Transverse colon (tissue), 4 donors: ENCODE data around the gene ERCC8.

Source experiments
- CTCF ChIP-seq, 5 experiments: fragments of 200-600 bp in 3 of 5; fragments of 450-650 bp in 2 of 5; sonication (generic) in 3 of 5; IDR thresholded peaks; 1 replicate in 2 of 5; 2 replicates in 3 of 5; pipeline ENCODE4 v1.5.1; 2016 to 2017; ENCODE audit warnings: antibody characterized with exemption in 5 of 5, inconsistent platforms in 3 of 5, mild to moderate bottlenecking in 2 of 5, moderate library complexity in 1 of 5
- EP300 ChIP-seq: sonication (generic); formaldehyde crosslinking; IDR thresholded peaks from one replicate; pipeline ENCODE4 v1.6.1; 2017; ENCODE audit warnings: antibody characterized with exemption, low read depth
- POLR2A ChIP-seq: fragments of 450-650 bp; IDR thresholded peaks from one replicate; pipeline ENCODE4 v1.6.1; 2016; ENCODE audit warnings: antibody characterized with exemption, mild to moderate bottlenecking, moderate library complexity
- POLR2AphosphoS5 ChIP-seq, 3 donors: sonication (generic); formaldehyde crosslinking; IDR thresholded peaks; one replicate each; pipeline ENCODE4 v1.6.1; 2016; ENCODE audit warnings: antibody characterized with exemption in 3 of 3

- TF ChIP-seq POLR2A, result no peak
- no peak for TF ChIP-seq CTCF (IDR thresholded peaks at IDR 0.05)
- no peak for TF ChIP-seq POLR2AphosphoS5 (IDR thresholded peaks at IDR 0.05)
- no peak for TF ChIP-seq EP300
These were observed 13.2 kb upstream of the ERCC8 start for GRCh38 chr5:60958088-60958487.
